Sigmoid colon (tissue), 7 donors: ENCODE measurements around the gene NRG3. TPM values are rescaled to one million over a fixed set of nuclear protein-coding genes. Genes with fewer than 3 reads are reported as not detected.

Experiments
- DNase-seq: peaks from one replicate; pipeline ENCODE4 v3.0.0-alpha.2; 2019
- H3K27ac ChIP-seq, 4 donors: fragments of 200-600 bp; sonication (generic); one replicate each; pipeline ENCODE4 v1.5.1; 2016 to 2019; ENCODE audit warnings: mild to moderate bottlenecking in 1 of 4
- H3K27me3 ChIP-seq, 3 donors: fragments of 200-600 bp; sonication (generic); one replicate each; pipeline ENCODE4 v1.5.1; 2019; ENCODE audit warnings: mild to moderate bottlenecking in 1 of 3
- H3K36me3 ChIP-seq, 4 donors: fragments of 200-600 bp; sonication (generic); one replicate each; pipeline ENCODE4 v1.5.1; 2016 to 2019
- H3K4me1 ChIP-seq, 4 donors: fragments of 200-600 bp; sonication (generic); one replicate each; pipeline ENCODE4 v1.5.1; 2017 to 2019
- H3K4me3 ChIP-seq, 4 donors: fragments of 200-600 bp; sonication (generic); one replicate each; pipeline ENCODE4 v1.5.1; 2017 to 2019; ENCODE audit warnings: mild to moderate bottlenecking in 2 of 4, moderate library complexity in 1 of 4
- H3K9me3 ChIP-seq, 4 donors: fragments of 200-600 bp in 3 of 4; sonication (generic) in 3 of 4; one replicate each; pipeline versions ENCODE4 v1.5.1 to v1.6.1; 2013 to 2019
- CTCF ChIP-seq, 4 experiments: fragments of 450-650 bp in 3 of 4; fragments of 200-600 bp in 1 of 4; IDR thresholded peaks; one replicate each; pipeline ENCODE4 v1.5.1; 2016 to 2019; ENCODE audit warnings: antibody characterized with exemption in 4 of 4, mild to moderate bottlenecking in 3 of 4, moderate library complexity in 2 of 4
- EP300 ChIP-seq, 4 donors: sonication (generic); formaldehyde crosslinking; IDR thresholded peaks; one replicate each; pipeline ENCODE4 v1.6.1; 2017; ENCODE audit warnings: antibody characterized with exemption in 4 of 4
- POLR2A ChIP-seq, 2 donors: fragments of 450-650 bp; IDR thresholded peaks; one replicate each; pipeline ENCODE4 v1.6.1; 2016; ENCODE audit warnings: antibody characterized with exemption in 2 of 2, mild to moderate bottlenecking in 2 of 2, moderate library complexity in 2 of 2
- POLR2AphosphoS5 ChIP-seq, 4 donors: sonication (generic); formaldehyde crosslinking; IDR thresholded peaks; one replicate each; pipeline ENCODE4 v1.6.1; 2017; ENCODE audit warnings: antibody characterized with exemption in 4 of 4
- WGBS, 2 donors: extraction: QIAGEN DNeasy Blood & Tissue Kit; methylation state at CpG; one replicate each; pipeline ENCODE4 v1.1.7; 2013; 5-methylcytosine and 5-hydroxymethylcytosine counted together
- intact Hi-C: fragments of 100-400 bp; cut with DNase I; formaldehyde crosslinking; loops from one replicate; pipeline ENCODE4 v1.15.1; 2023
- polyA plus RNA-seq, 3 donors: library from polyadenylated mRNA; stranded (reverse); fragments of 200-250 nt; gene quantifications; one replicate each; pipeline ENCODE4 v1.2.3, GENCODE V29; 2013
- total RNA-seq, 4 donors: library from RNA; depleted of rRNA; stranded (reverse); fragments of >200 nt; gene quantifications; one replicate each; pipeline ENCODE4 v1.1.0, GENCODE V29; 2016
- donor health status: healthy with polysubstance abuse.
- donor health status: Bipolar disorder and iron deficiency.
- donor health status: healthy.

The NRG3 gene
- total and polyA plus RNA-seq, 7 donors, result 0.17 to 2.2 (median 0.82) TPM; not detected in 2

- no peak overlapping the region for H3K27ac ChIP-seq
- no peaks in the 10 kb centered on the region for H3K27me3 ChIP-seq
- 42 to 66% methylated on average over 3 of the region's 3 CpGs for WGBS, 2 donors
- TF ChIP-seq POLR2A (IDR thresholded peaks at IDR 0.05) (no peak), POLR2AphosphoS5 (IDR thresholded peaks at IDR 0.05) (no peak), EP300 (IDR thresholded peaks at IDR 0.05) (no peak), CTCF (IDR thresholded peaks at IDR 0.05) (no peak)
- H3K4me1 ChIP-seq, result no peaks in the 10 kb centered on the region
- no peak overlapping the region for H3K4me3 ChIP-seq
- no peak for DNase-seq
- H3K9me3 ChIP-seq, result no peaks in the 10 kb centered on the region
- intact Hi-C loops, result no loop called here
- H3K36me3 ChIP-seq, result no peaks in the 10 kb centered on the region
Measured at GRCh38 chr10:81914736-81915503, 39.9 kb downstream of the NRG3 start.

GRCh38 chr10:81915504-81915897, 40.5 kb downstream of the NRG3 start:
- no peak for DNase-seq
- intact Hi-C loops, result no loop called here
- Histone ChIP-seq H3K9me3 (no peaks in the 10 kb centered on the region), H3K27me3 (no peaks in the 10 kb centered on the region), H3K4me3 (no peak overlapping the region), H3K4me1 (no peaks in the 10 kb centered on the region), H3K27ac (no peak overlapping the region), H3K36me3 (no peaks in the 10 kb centered on the region)
- TF ChIP-seq POLR2A (IDR thresholded peaks at IDR 0.05) (no peak), CTCF (IDR thresholded peaks at IDR 0.05) (no peak), EP300 (IDR thresholded peaks at IDR 0.05) (no peak), POLR2AphosphoS5 (IDR thresholded peaks at IDR 0.05) (no peak)
- WGBS, 2 donors, result 9 to 35% methylated on average over 2 of the region's 2 CpGs

- H3K27ac ChIP-seq, result no peak overlapping the region
- no peaks in the 10 kb centered on the region for H3K4me1 ChIP-seq
- H3K9me3 ChIP-seq, result no peaks in the 10 kb centered on the region
- H3K4me3 ChIP-seq, result no peak overlapping the region
- intact Hi-C loops, result no loop called here
- H3K36me3 ChIP-seq, result no peaks in the 10 kb centered on the region
- no peaks in the 10 kb centered on the region for H3K27me3 ChIP-seq
- DNase-seq, result no peak
- TF ChIP-seq EP300 (IDR thresholded peaks at IDR 0.05), result no peak
- TF ChIP-seq POLR2A (IDR thresholded peaks at IDR 0.05), result no peak
- no peak for TF ChIP-seq POLR2AphosphoS5 (IDR thresholded peaks at IDR 0.05)
- TF ChIP-seq CTCF (IDR thresholded peaks at IDR 0.05), result no peak
- 69 to 76% methylated on average over 5 of the region's 5 CpGs for WGBS, 2 donors
Measured at GRCh38 chr10:81917666-81918065, 42.7 kb downstream of the NRG3 start.

GRCh38 chr10:81918766-81919165, 43.8 kb downstream of the NRG3 start:
- H3K27ac ChIP-seq, result no peak overlapping the region
- no peak overlapping the region for H3K4me3 ChIP-seq
- no peak for DNase-seq
- no peaks in the 10 kb centered on the region for H3K9me3 ChIP-seq
- no peaks in the 10 kb centered on the region for H3K27me3 ChIP-seq
- 20 to 63% methylated on average over 1 of the region's 1 CpG for WGBS, 2 donors
- TF ChIP-seq CTCF (IDR thresholded peaks at IDR 0.05) (no peak), POLR2A (IDR thresholded peaks at IDR 0.05) (no peak)
- no peaks in the 10 kb centered on the region for H3K36me3 ChIP-seq
- no peaks in the 10 kb centered on the region for H3K4me1 ChIP-seq
- intact Hi-C loops, result no loop called here
